Gastrocnemius medialis (tissue), 4 donors: ENCODE data around the gene INPP5E.

ENCODE experiments used
- POLR2A ChIP-seq, 2 donors: fragments of 450-650 bp; IDR thresholded peaks; one replicate each; pipeline ENCODE4 v1.6.1; 2017; ENCODE audit warnings: antibody characterized with exemption in 2 of 2, mild to moderate bottlenecking in 2 of 2, moderate library complexity in 2 of 2
- TF ChIP-seq, protein P1 (sequence below), 5 experiments: fragments of 450-650 bp in 3 of 5; fragments of 200-600 bp in 2 of 5; sonication (generic) in 2 of 5; IDR thresholded peaks in 4 of 5; conservative IDR thresholded peaks in 1 of 5; 1 replicate in 4 of 5; 2 replicates in 1 of 5; pipeline ENCODE4 v1.5.1; 2016 to 2019; ENCODE audit warnings: antibody characterized with exemption in 5 of 5, mild to moderate bottlenecking in 3 of 5, moderate library complexity in 3 of 5

DNA sequence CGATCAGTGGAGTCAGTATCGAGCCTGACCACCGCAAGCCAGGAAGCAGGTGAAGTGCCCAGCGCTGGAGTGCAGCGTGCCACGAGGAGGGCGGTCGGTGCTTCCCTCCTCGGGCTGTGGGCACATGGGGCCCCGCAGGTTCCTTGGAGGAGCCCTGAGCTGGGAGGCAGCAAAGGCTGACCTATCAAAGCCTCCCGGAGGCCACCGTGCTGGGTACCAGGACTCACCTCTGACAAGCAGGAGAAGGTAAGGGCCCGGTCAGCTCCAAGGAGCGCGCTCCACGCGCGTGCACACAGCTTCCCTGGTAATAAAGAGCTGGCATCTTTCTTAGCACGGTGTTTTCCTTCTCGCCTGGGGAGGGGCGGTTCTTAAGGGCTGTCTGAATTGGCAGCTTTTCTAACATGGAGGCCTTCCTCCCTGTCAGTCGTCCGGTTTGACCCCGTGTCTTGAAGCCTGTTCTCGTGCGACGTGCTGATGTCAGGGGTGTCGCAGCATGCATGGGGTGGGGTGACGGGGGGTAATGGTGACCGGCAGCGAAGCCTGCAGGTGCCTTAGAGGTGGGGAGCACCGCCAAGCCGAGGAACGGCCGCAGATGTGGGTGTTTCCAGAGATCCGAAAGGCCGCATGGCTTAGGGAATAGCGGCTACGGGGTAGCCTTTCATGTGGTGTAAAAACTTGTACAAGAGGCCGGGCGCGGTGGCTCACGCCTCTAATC is 16.1 kb downstream of the INPP5E start:
- TF ChIP-seq, protein P1, sequence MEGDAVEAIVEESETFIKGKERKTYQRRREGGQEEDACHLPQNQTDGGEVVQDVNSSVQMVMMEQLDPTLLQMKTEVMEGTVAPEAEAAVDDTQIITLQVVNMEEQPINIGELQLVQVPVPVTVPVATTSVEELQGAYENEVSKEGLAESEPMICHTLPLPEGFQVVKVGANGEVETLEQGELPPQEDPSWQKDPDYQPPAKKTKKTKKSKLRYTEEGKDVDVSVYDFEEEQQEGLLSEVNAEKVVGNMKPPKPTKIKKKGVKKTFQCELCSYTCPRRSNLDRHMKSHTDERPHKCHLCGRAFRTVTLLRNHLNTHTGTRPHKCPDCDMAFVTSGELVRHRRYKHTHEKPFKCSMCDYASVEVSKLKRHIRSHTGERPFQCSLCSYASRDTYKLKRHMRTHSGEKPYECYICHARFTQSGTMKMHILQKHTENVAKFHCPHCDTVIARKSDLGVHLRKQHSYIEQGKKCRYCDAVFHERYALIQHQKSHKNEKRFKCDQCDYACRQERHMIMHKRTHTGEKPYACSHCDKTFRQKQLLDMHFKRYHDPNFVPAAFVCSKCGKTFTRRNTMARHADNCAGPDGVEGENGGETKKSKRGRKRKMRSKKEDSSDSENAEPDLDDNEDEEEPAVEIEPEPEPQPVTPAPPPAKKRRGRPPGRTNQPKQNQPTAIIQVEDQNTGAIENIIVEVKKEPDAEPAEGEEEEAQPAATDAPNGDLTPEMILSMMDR (IDR thresholded peaks at IDR 0.05 in 4 of 5, conservative IDR thresholded peaks at IDR 0.05 in 1 of 5), result no peak
- no peak for TF ChIP-seq POLR2A (IDR thresholded peaks at IDR 0.05)
